Airway epithelial cell (primary cell): Measurements from ENCODE around the gene ANKRD34B. TPM values are rescaled to one million over a fixed set of nuclear protein-coding genes. Genes with fewer than 3 reads are reported as not detected.

Experiments
- total RNA-seq: library from RNA; depleted of rRNA; stranded (reverse); fragments of >200 nt; gene quantifications from 2 replicates; pipeline ENCODE4 v1.2.3, GENCODE V29; 2015

Gene ANKRD34B
- total RNA-seq: not detected in 2 replicates

GRCh38 chr5:80569961-80570786 is at the start of gene ANKRD34B:
Gene ANKRD34B, minus strand, starts transcription at chr5:80570280. Its CDS starts 10,261 bp downstream, at chr5:80560019.

Other genes starting within 250 kb of the ANKRD34B start
- gene ZFYVE16, start 162.2 kb downstream of the ANKRD34B start, total RNA-seq: 10.2 and 11.9 TPM in 2 replicates
- 0.35 and 2.5 TPM in 2 replicates for gene FAM151B, start 82.2 kb downstream of the ANKRD34B start, total RNA-seq
- gene MSH3, start 84.4 kb upstream of the ANKRD34B start, total RNA-seq: 9.4 and 12.3 TPM in 2 replicates
- gene DHFR, start 84.7 kb upstream of the ANKRD34B start, total RNA-seq: 29.9 and 36.0 TPM in 2 replicates